ENCODE data around the gene PIH1D1. TPM values are rescaled to one million over a fixed set of nuclear protein-coding genes. Genes with fewer than 3 reads are reported as not detected.

PIH1D1 gene
- total and polyA plus RNA-seq, 2 of the 8 experiments (the other 6 are each of a cell fraction or from before 2014, with no cell fraction given) = 146 to 195 TPM

DNA sequence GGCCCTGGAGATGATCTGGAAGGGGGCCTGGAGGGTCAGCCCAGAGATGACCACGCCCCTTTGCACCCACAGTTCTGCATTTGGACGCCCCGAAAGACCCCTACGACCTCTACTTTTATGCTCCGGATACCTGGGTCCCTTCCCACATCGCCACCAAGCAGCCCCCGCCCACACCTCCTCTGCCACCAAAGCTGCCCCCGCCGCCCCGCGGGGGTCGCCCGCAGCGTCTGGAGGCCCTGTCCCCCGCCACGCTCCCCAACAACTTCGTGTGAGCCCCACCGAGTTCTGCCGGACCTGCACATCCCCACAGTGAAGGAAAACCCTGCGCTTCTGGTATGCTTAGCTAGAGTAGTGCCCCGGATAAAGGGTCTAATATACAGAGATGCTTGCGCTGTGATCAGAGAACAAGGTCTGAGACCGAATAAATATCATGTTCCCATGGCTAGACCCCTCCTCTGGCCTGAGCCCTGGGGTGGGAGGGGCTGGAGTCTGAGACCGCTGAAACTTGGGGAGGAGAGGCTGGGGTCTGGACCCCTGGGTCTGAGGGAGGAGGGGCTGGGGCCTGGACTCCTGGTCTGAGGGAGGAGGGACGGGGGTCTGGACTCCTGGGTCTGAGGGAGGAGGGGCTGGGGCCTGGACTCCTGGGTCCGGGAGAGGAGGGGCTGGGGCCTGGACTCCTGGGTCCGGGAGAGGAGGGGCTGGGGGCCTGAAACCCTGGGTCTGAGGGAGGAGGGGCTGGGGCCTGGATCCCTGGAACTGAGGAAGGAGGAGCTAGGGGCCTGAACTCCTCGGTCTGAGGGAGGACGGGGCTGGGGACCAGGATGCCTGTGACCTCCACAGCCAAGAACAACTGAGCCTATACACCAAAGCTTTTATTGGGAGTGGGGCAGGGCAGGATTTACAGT lies 22.8 kb downstream of the PIH1D1 start:
- peak in 1 of 2 experiments; percentile 71 for DNase-seq (ENCODE audit: low read depth in 1 of 2, low spot score in 2 of 2)
- H4K8ac ChIP-seq (ENCODE audit: extremely low read depth, insufficient read depth, low read length) = no peak overlapping the region; the same call in 1 of the 2 replicates
- no peaks in the 10 kb centered on the region for H3K36me3 ChIP-seq (ENCODE audit: control insufficient read depth in 2 of 4, insufficient read depth in 4 of 4, low read length in 3 of 4)
- H3K23ac ChIP-seq (ENCODE audit: insufficient read length) = no peak overlapping the region
- ChIA-PET CTCF (ENCODE audit: partially characterized antibody) (interaction anchor here (0.6 to 3.7 kb wide), 16 partner anchors 9 to 67 kb away, joined by 3 to 13 read pairs (median 7); partner anchors contain the start of gene SLC17A7), POLR2A (ENCODE audit: partially characterized antibody) (interaction anchor here (0.7 to 1.6 kb wide), 7 partner anchors 8 to 30 kb away, joined by 3 to 4 read pairs (median 3); partner anchors contain the start of genes ALDH16A1 and PIH1D1)
- H3K4ac ChIP-seq (replicated peaks; ENCODE audit: insufficient read length, low read depth, low read length) = no peak overlapping the region
- TF ChIP-seq RXRA (IDR thresholded peaks at IDR 0.05; ENCODE audit: insufficient read depth, low read depth, low read length) (no peak), SIN3A (conservative IDR thresholded peaks at IDR 0.05 in 1 of 2, IDR thresholded peaks at IDR 0.05 in 1 of 2; ENCODE audit: low read depth in 1 of 2, low read length in 2 of 2) (0 out of 4 replicates have a peak, but pooled peaks of 1 of the 2 experiments have one; percentile 25)
- 5% methylated on average over 19 of the region's 29 CpGs; no CpG with 5 or more reads in 1 of the 2 experiments for WGBS, 2 experiments (ENCODE audit: extremely low coverage in 1 of 2, insufficient coverage in 1 of 2, insufficient read length in 1 of 2, insufficient replicate concordance in 2 of 2, low coverage in 1 of 2, low lambda C conversion rate in 2 of 2, missing lambda C conversion rate in 1 of 2)
- no peak overlapping the region for H4K91ac ChIP-seq (replicated peaks; ENCODE audit: insufficient read length, low read length)
- H3K4me1 ChIP-seq (replicated peaks in 1 of 4; ENCODE audit: control insufficient read depth in 3 of 4, insufficient read depth in 4 of 4, low read length in 3 of 4) = peaks cover 4 to 34% (median 24%) of the 10 kb centered on the region in 4 experiments
- no peak overlapping the region for H3K9ac ChIP-seq (replicated peaks in 1 of 4; ENCODE audit: extremely low read depth in 1 of 4, low read depth in 3 of 4, low read length in 3 of 4)
- H3K79me1 ChIP-seq (ENCODE audit: low read depth, low read length) = no peaks in the 10 kb centered on the region
- H3K9me3 ChIP-seq (ENCODE audit: insufficient read depth in 2 of 2, low read depth in 1 of 2, low read length in 1 of 2) = peaks cover 0 to 2% of the 10 kb centered on the region in 2 experiments; a peak in 1 of 4 replicates
- peaks cover 9 to 55% (median 49%) of the 10 kb centered on the region in 4 experiments for H3K27me3 ChIP-seq (replicated peaks in 1 of 4; ENCODE audit: control insufficient read depth in 3 of 4, extremely low read depth in 1 of 4, insufficient read depth in 3 of 4, low read length in 3 of 4)
- peak overlapping the region; percentile 4; the same call in 1 of the 2 replicates for H3K18ac ChIP-seq (ENCODE audit: extremely low read depth, low read length)
- 0 out of 2 replicates have a peak overlapping the region, but pooled peaks have one; percentile 44 for H2BK5ac ChIP-seq (ENCODE audit: low read depth, low read length)
- H4K20me1 ChIP-seq (replicated peaks in 1 of 2; ENCODE audit: control insufficient read depth in 1 of 2, insufficient read depth in 2 of 2, low read length in 2 of 2) = no peaks in the 10 kb centered on the region
- no peak for FAIRE-seq
- no peak overlapping the region for H2BK120ac ChIP-seq (replicated peaks; ENCODE audit: low read depth, low read length)
- H2AK5ac ChIP-seq (ENCODE audit: low read depth, low read length) = no peak overlapping the region
- peaks cover 25% of the 10 kb centered on the region for H3K23me2 ChIP-seq (ENCODE audit: low read depth, low read length)
- H3K79me2 ChIP-seq (ENCODE audit: control insufficient read depth in 1 of 2, insufficient read depth in 2 of 2, low read length in 2 of 2) = no peaks in the 10 kb centered on the region
- H3K27ac ChIP-seq (ENCODE audit: low read depth, low read length) = no peak overlapping the region
- H2BK20ac ChIP-seq (ENCODE audit: low read length) = no peak overlapping the region
- peak overlapping the region; percentile 92 to 97 for H3K4me2 ChIP-seq (ENCODE audit: insufficient read depth in 1 of 2, low read depth in 2 of 2, low read length in 2 of 2)
- H2AFZ ChIP-seq (ENCODE audit: low read length) = no peak overlapping the region
- H4K5ac ChIP-seq (ENCODE audit: insufficient read length, low read depth, low read length) = no peak overlapping the region
- no peak overlapping the region for H2BK12ac ChIP-seq (ENCODE audit: low read depth, low read length)
- no peak overlapping the region for H3K14ac ChIP-seq (ENCODE audit: insufficient read length)
- peak overlapping the region; percentile 49 to 71 (median 54) for H3K4me3 ChIP-seq (ENCODE audit: extremely low read depth in 1 of 4, insufficient read depth in 2 of 4, low read depth in 3 of 4, low read length in 4 of 4)
- H3K56ac ChIP-seq (replicated peaks; ENCODE audit: insufficient read length, low read depth, low read length) = no peak overlapping the region
- H2BK15ac ChIP-seq (ENCODE audit: low read length) = no peak overlapping the region

Measured in H1 (cell line).